22Rv1 (cell line): ENCODE data around the gene GALNT18.

ENCODE experiments used
- ZFX ChIP-seq: fragments of 450-650 bp; IDR thresholded peaks from 2 replicates; pipeline ENCODE4 v1.6.1; 2017; ENCODE audit warnings: antibody characterized with exemption, borderline replicate concordance
- TF ChIP-seq, protein P1 (sequence below): fragments of 450-650 bp; IDR thresholded peaks from 2 replicates; pipeline ENCODE4 v1.5.1; 2017; ENCODE audit warnings: mild to moderate bottlenecking

DNA sequence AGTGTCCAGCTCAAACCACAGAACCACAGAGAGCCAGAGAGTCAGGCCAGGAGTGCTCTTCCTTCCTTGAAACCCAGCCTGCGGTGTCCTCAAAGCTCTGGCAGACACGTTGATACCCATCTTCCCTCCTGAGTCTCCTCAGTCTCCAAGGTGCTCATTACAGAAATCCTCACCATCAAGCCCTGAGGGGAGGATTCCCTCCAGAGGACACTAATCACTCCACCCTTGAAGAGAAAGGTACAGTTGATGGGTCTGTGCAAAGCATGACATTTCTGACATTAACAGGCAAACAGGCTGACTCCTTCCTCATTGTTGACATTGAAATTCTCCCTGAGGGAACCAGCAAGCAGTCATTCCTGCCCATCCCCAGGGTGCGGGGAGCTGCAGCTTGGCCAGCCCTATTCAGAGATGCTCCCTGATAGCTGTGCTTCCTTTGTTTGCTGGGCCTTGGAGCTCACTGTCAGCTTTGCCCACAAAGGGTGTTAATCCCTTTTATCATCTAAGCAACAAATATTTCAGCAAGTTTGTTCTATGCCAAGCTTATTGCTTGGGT is 167.1 kb downstream of the GALNT18 start:
- TF ChIP-seq, protein P1, sequence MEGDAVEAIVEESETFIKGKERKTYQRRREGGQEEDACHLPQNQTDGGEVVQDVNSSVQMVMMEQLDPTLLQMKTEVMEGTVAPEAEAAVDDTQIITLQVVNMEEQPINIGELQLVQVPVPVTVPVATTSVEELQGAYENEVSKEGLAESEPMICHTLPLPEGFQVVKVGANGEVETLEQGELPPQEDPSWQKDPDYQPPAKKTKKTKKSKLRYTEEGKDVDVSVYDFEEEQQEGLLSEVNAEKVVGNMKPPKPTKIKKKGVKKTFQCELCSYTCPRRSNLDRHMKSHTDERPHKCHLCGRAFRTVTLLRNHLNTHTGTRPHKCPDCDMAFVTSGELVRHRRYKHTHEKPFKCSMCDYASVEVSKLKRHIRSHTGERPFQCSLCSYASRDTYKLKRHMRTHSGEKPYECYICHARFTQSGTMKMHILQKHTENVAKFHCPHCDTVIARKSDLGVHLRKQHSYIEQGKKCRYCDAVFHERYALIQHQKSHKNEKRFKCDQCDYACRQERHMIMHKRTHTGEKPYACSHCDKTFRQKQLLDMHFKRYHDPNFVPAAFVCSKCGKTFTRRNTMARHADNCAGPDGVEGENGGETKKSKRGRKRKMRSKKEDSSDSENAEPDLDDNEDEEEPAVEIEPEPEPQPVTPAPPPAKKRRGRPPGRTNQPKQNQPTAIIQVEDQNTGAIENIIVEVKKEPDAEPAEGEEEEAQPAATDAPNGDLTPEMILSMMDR = no peak
- no peak for TF ChIP-seq ZFX
